Panc1 (cell line): ENCODE measurements around the gene FAM227B. TPM values are rescaled to one million over a fixed set of nuclear protein-coding genes. Genes with fewer than 3 reads are reported as not detected.

ENCODE experiments used
- ATAC-seq: fragments of 200-7000 bp; cut with Tn5 transposase; 2 replicates; pipeline ENCODE4 v1.9.1; 2020; ENCODE audit warnings: mild to moderate bottlenecking, moderate library complexity
- BruUV-seq: library from RNA; stranded (reverse); fragments of 400-500 nt; replicated peaks from 2 replicates; lab custom pipeline; 2021; lab: Mats Ljungman, UMichigan
- CTCF ChIA-PET: fragments of 300-600 bp; sonication (Branson Sonifier 250); formaldehyde crosslinking; loops from one replicate; lab custom pipeline; 2022; ENCODE audit warnings: antibody characterized with exemption; lab: Charles Lee
- POLR2A ChIA-PET: fragments of 300-600 bp; sonication (Branson Sonifier 250); formaldehyde crosslinking; loops from one replicate; lab custom pipeline; 2022; ENCODE audit warnings: antibody characterized with exemption; lab: Charles Lee
- DNase-seq: peaks from one replicate; pipeline ENCODE4 v3.0.0-alpha.2; 2010; ENCODE audit warnings: low read depth, low spot score
- H3K27ac ChIP-seq: 2 replicates; pipeline ENCODE4 v1.5.1; 2011; ENCODE audit warnings: mild to moderate bottlenecking, low read length, inconsistent platforms
- H3K27me3 ChIP-seq: fragments of 200-500 bp; sonication (Bioruptor generic); 2 replicates; pipeline ENCODE4 v1.6.0; 2014; ENCODE audit warnings: low read length, inconsistent platforms; ENCODE audit not compliant: control insufficient read depth, insufficient read depth
- H3K36me3 ChIP-seq: fragments of 200-500 bp; sonication (Bioruptor generic); 2 replicates; pipeline ENCODE4 v1.5.1; 2014; ENCODE audit warnings: inconsistent platforms, mild to moderate bottlenecking, low read length, moderate library complexity; ENCODE audit not compliant: control insufficient read depth, insufficient read depth
- H3K4me1 ChIP-seq: 2 replicates; pipeline ENCODE4 v1.5.1; 2011; ENCODE audit warnings: inconsistent platforms, mild to moderate bottlenecking, low read length, moderate library complexity; ENCODE audit not compliant: control insufficient read depth, insufficient read depth
- H3K4me3 ChIP-seq, 2 experiments: 2 replicates each; pipeline ENCODE4 v1.5.1; 2011 to 2012; ENCODE audit warnings: low read depth in 2 of 2, low read length in 2 of 2, mild to moderate bottlenecking in 2 of 2, inconsistent platforms in 1 of 2, moderate library complexity in 1 of 2
- H3K9me3 ChIP-seq: fragments of 200-500 bp; sonication (Bioruptor generic); 2 replicates; pipeline ENCODE4 v1.5.1; 2014; ENCODE audit warnings: low read depth, mild to moderate bottlenecking, inconsistent platforms, low read length, moderate library complexity; ENCODE audit not compliant: control insufficient read depth, insufficient read depth
- CTCF ChIP-seq: fragments of 450-650 bp; IDR thresholded peaks from 2 replicates; pipeline ENCODE4 v1.5.1; 2017; ENCODE audit warnings: mild to moderate bottlenecking
- POLR2AphosphoS5 ChIP-seq: IDR thresholded peaks from 2 replicates; pipeline ENCODE4 v1.6.1; 2012; ENCODE audit warnings: mild to moderate bottlenecking, low read depth, low read length, moderate library complexity
- REST ChIP-seq, 2 experiments: IDR thresholded peaks; 2 replicates each; pipeline ENCODE4 v1.6.1; 2011 to 2012; ENCODE audit warnings: low read depth in 2 of 2, control low read depth in 1 of 2, low read length in 1 of 2, mild to moderate bottlenecking in 1 of 2, moderate library complexity in 1 of 2; ENCODE audit not compliant: insufficient read depth in 1 of 2
- SIN3A ChIP-seq: IDR thresholded peaks from 2 replicates; pipeline ENCODE4 v1.6.1; 2012; ENCODE audit warnings: low read depth, mild to moderate bottlenecking, low read length, moderate library complexity, borderline replicate concordance; ENCODE audit not compliant: insufficient read depth
- TCF7L2 ChIP-seq: IDR thresholded peaks from 2 replicates; pipeline ENCODE4 v1.6.1; 2011; ENCODE audit warnings: mild to moderate bottlenecking, low read depth, low read length, inconsistent platforms
- in situ Hi-C: cut with HindIII; loops from 2 replicates; pipeline ENCODE4 v1.10.0; 2016; ENCODE audit warnings: low sequenced_read_pairs, low pct_unique_long_range_greater_than_20kb
- intact Hi-C: fragments of 100-400 bp; cut with micrococcal nuclease; formaldehyde crosslinking; loops from one replicate; pipeline ENCODE4 v1.10.0; 2022; ENCODE audit not compliant: unreplicated experiment
- total RNA-seq: library from RNA; stranded (reverse); gene quantifications from one replicate; pipeline ENCODE4 v1.2.1, GENCODE V29; 2021; ENCODE audit not compliant: unreplicated experiment

FAM227B gene
- total RNA-seq, 1 experiment from 2014 or later = 1.2 TPM

DNA sequence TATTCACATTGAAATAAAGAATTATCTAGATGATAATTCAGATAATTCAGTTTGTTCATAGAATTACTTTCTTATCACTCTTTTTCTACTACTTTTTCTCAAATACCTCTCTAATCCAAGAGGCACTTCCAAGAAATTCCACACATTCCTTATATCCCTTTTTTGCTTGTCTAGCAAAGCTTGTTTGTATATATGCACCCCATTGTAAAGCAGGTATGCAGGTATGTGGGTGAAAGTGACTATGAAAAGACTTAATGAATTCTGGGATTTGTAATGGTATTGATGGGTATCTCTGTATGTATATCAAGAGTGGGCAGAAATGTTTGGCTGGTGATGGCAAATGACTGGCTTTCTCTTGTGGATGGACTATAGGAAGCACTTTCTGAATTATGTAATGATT is 291.7 kb downstream of the FAM227B start:
- ATAC-seq = no peak
- H3K36me3 ChIP-seq = 0 out of 2 replicates have a peak, but pooled peaks cover 2% of the 10 kb centered on the region
- H3K9me3 ChIP-seq = no peaks in the 10 kb centered on the region
- TF ChIP-seq POLR2AphosphoS5 (no peak), REST (IDR thresholded peaks at IDR 0.05; ENCODE audit: insufficient read depth in 1 of 2, low read depth in 2 of 2, low read length in 1 of 2) (no peak), CTCF (no peak), SIN3A (no peak), TCF7L2 (no peak)
- DNase-seq = no peak
- ChIA-PET CTCF (no interaction called here), POLR2A (no interaction called here)
- no peaks in the 10 kb centered on the region for H3K27me3 ChIP-seq
- no peaks in the 10 kb centered on the region for H3K4me1 ChIP-seq
- no TSS peak for BruUV-seq
- H3K27ac ChIP-seq = no peak overlapping the region
- no peak overlapping the region for H3K4me3 ChIP-seq
- intact Hi-C loops = no loop called here
- in situ Hi-C loops = no loop called here

- CTCF ChIA-PET = no interaction called here
Observed at GRCh38 chr15:49327927-49328326, 292.7 kb downstream of the FAM227B start.

More at GRCh38 chr15:49327927-49328326, 292.7 kb downstream of the FAM227B start:
- H3K4me1 ChIP-seq = no peaks in the 10 kb centered on the region
- intact Hi-C loops (no loop called here), in situ Hi-C loops (no loop called here)
- no peak overlapping the region for H3K27ac ChIP-seq
- TF ChIP-seq REST (IDR thresholded peaks at IDR 0.05; ENCODE audit: insufficient read depth in 1 of 2, low read depth in 2 of 2, low read length in 1 of 2) = no peak
- TF ChIP-seq SIN3A = no peak
- TF ChIP-seq TCF7L2 = no peak
- TF ChIP-seq POLR2AphosphoS5 = no peak
- TF ChIP-seq CTCF = no peak
- H3K4me3 ChIP-seq = no peak overlapping the region
- H3K9me3 ChIP-seq = no peaks in the 10 kb centered on the region
- ATAC-seq (no peak), DNase-seq (no peak)
- 0 out of 2 replicates have a peak, but pooled peaks cover 2% of the 10 kb centered on the region for H3K36me3 ChIP-seq
- no TSS peak for BruUV-seq
- POLR2A ChIA-PET = no interaction called here
- no peaks in the 10 kb centered on the region for H3K27me3 ChIP-seq
